Measurements from ENCODE around the gene NRP1.
"Not testable (repeated sequence)": the region's sequence is repeated elsewhere in the genome, so short reads cannot be mapped to it uniquely, and the experiment has no call there.

Gene NRP1

GRCh38 chr10:33222304-33222703 is 112.2 kb downstream of the NRP1 start:
- H4K8ac ChIP-seq (ENCODE audit: low read depth, low read length); H4K91ac ChIP-seq (ENCODE audit: low read depth, low read length, poor library complexity); H2BK15ac ChIP-seq (ENCODE audit: low read length); H2BK12ac ChIP-seq (ENCODE audit: low read length); H2AK5ac ChIP-seq (ENCODE audit: low read depth, low read length); H3K14ac ChIP-seq (ENCODE audit: low read length); H3K27me3 ChIP-seq (ENCODE audit: control insufficient read depth in 3 of 3, insufficient read depth in 3 of 3, low read depth in 1 of 3, low read length in 3 of 3); H3K27ac ChIP-seq (replicated peaks; ENCODE audit: low read length); H3K23ac ChIP-seq (ENCODE audit: low read depth, low read length, poor library complexity); H3K9me3 ChIP-seq (replicated peaks in 1 of 2; ENCODE audit: control insufficient read depth in 2 of 2, insufficient read depth in 1 of 2, low read depth in 1 of 2, low read length in 2 of 2); H2BK120ac ChIP-seq (ENCODE audit: low read depth, low read length); H3K4ac ChIP-seq (ENCODE audit: low read length); H3K4me1 ChIP-seq (ENCODE audit: control insufficient read depth in 2 of 2, insufficient read depth in 1 of 2, low read depth in 1 of 2, low read length in 2 of 2); H3K79me1 ChIP-seq (ENCODE audit: low read depth, low read length); H3K4me3 ChIP-seq (ENCODE audit: low read length in 2 of 2); H2BK5ac ChIP-seq (ENCODE audit: low read length); DNase-seq (ENCODE audit: low spot score); H3K18ac ChIP-seq (ENCODE audit: low read length); H2AFZ ChIP-seq (ENCODE audit: low read length); H3K9ac ChIP-seq (ENCODE audit: low read depth, low read length, poor library complexity); H3K4me2 ChIP-seq (ENCODE audit: insufficient read depth, low read length, poor library complexity, severe bottlenecking): not testable (repeated sequence)
- H3K36me3 ChIP-seq (replicated peaks in 1 of 2; ENCODE audit: control insufficient read depth in 2 of 2, insufficient read depth in 2 of 2, low read length in 2 of 2): peaks cover 0 to 99% of the 10 kb centered on the region in 2 donors
- no CpG with 5 or more reads among the region's 9 CpGs for WGBS, 2 donors (ENCODE audit: extremely low coverage in 2 of 2, insufficient read length in 2 of 2, insufficient replicate concordance in 1 of 2)

- H3K4me3 ChIP-seq (ENCODE audit: low read length in 2 of 2): no peak overlapping the region
- no peak overlapping the region for H2BK12ac ChIP-seq (ENCODE audit: low read length)
- H3K18ac ChIP-seq (ENCODE audit: low read length): no peak overlapping the region
- H2AK5ac ChIP-seq (ENCODE audit: low read depth, low read length): no peak overlapping the region
- WGBS, 2 donors (ENCODE audit: extremely low coverage in 2 of 2, insufficient read length in 2 of 2, insufficient replicate concordance in 1 of 2): no CpG with 5 or more reads among the region's 4 CpGs
- no peak overlapping the region for H3K4ac ChIP-seq (ENCODE audit: low read length)
- H4K91ac ChIP-seq (ENCODE audit: low read depth, low read length, poor library complexity): no peak overlapping the region
- no peaks in the 10 kb centered on the region for H3K4me1 ChIP-seq (ENCODE audit: control insufficient read depth in 2 of 2, insufficient read depth in 1 of 2, low read depth in 1 of 2, low read length in 2 of 2)
- no peak overlapping the region for H2BK5ac ChIP-seq (ENCODE audit: low read length)
- H3K79me1 ChIP-seq (ENCODE audit: low read depth, low read length): no peaks in the 10 kb centered on the region
- H3K9me3 ChIP-seq (replicated peaks in 1 of 2; ENCODE audit: control insufficient read depth in 2 of 2, insufficient read depth in 1 of 2, low read depth in 1 of 2, low read length in 2 of 2): peaks cover 0 to 8% of the 10 kb centered on the region in 2 donors
- no peak overlapping the region for H3K23ac ChIP-seq (ENCODE audit: low read depth, low read length, poor library complexity)
- H3K9ac ChIP-seq (ENCODE audit: low read depth, low read length, poor library complexity): no peak overlapping the region
- no peak overlapping the region for H3K14ac ChIP-seq (ENCODE audit: low read length)
- H2AFZ ChIP-seq (ENCODE audit: low read length): no peak overlapping the region
- no peaks in the 10 kb centered on the region for H3K27me3 ChIP-seq (ENCODE audit: control insufficient read depth in 3 of 3, insufficient read depth in 3 of 3, low read depth in 1 of 3, low read length in 3 of 3)
- no peak overlapping the region for H4K8ac ChIP-seq (ENCODE audit: low read depth, low read length)
- no peak overlapping the region for H2BK15ac ChIP-seq (ENCODE audit: low read length)
- peaks cover 0 to 98% of the 10 kb centered on the region in 2 donors for H3K36me3 ChIP-seq (replicated peaks in 1 of 2; ENCODE audit: control insufficient read depth in 2 of 2, insufficient read depth in 2 of 2, low read length in 2 of 2)
- no peak for DNase-seq (ENCODE audit: low spot score)
- no peak overlapping the region for H2BK120ac ChIP-seq (ENCODE audit: low read depth, low read length)
- H3K27ac ChIP-seq (replicated peaks; ENCODE audit: low read length): no peak overlapping the region
- no peak overlapping the region for H3K4me2 ChIP-seq (ENCODE audit: insufficient read depth, low read length, poor library complexity, severe bottlenecking)
These were observed 116.6 kb downstream of the NRP1 start for GRCh38 chr10:33217854-33218253.

- Histone ChIP-seq H3K36me3 (replicated peaks in 1 of 2; ENCODE audit: control insufficient read depth in 2 of 2, insufficient read depth in 2 of 2, low read length in 2 of 2) (peaks cover 0 to 98% of the 10 kb centered on the region in 2 donors), H3K4me1 (ENCODE audit: control insufficient read depth in 2 of 2, insufficient read depth in 1 of 2, low read depth in 1 of 2, low read length in 2 of 2) (no peaks in the 10 kb centered on the region), H3K27me3 (ENCODE audit: control insufficient read depth in 3 of 3, insufficient read depth in 3 of 3, low read depth in 1 of 3, low read length in 3 of 3) (no peaks in the 10 kb centered on the region), H2BK5ac (ENCODE audit: low read length) (no peak overlapping the region), H3K9ac (ENCODE audit: low read depth, low read length, poor library complexity) (no peak overlapping the region), H4K8ac (ENCODE audit: low read depth, low read length) (no peak overlapping the region), H4K91ac (ENCODE audit: low read depth, low read length, poor library complexity) (no peak overlapping the region), H3K14ac (ENCODE audit: low read length) (no peak overlapping the region), H3K4me2 (ENCODE audit: insufficient read depth, low read length, poor library complexity, severe bottlenecking) (no peak overlapping the region), H2BK120ac (ENCODE audit: low read depth, low read length) (no peak overlapping the region), H3K79me1 (ENCODE audit: low read depth, low read length) (no peaks in the 10 kb centered on the region), H3K9me3 (replicated peaks in 1 of 2; ENCODE audit: control insufficient read depth in 2 of 2, insufficient read depth in 1 of 2, low read depth in 1 of 2, low read length in 2 of 2) (peaks cover 0 to 7% of the 10 kb centered on the region in 2 donors), H3K23ac (ENCODE audit: low read depth, low read length, poor library complexity) (no peak overlapping the region), H3K18ac (ENCODE audit: low read length) (no peak overlapping the region), H3K27ac (replicated peaks; ENCODE audit: low read length) (no peak overlapping the region), H2BK12ac (ENCODE audit: low read length) (no peak overlapping the region), H3K4me3 (ENCODE audit: low read length in 2 of 2) (no peak overlapping the region), H2AK5ac (ENCODE audit: low read depth, low read length) (no peak overlapping the region), H2AFZ (ENCODE audit: low read length) (no peak overlapping the region), H2BK15ac (ENCODE audit: low read length) (no peak overlapping the region), H3K4ac (ENCODE audit: low read length) (no peak overlapping the region)
- no peak for DNase-seq (ENCODE audit: low spot score)
- WGBS, 2 donors (ENCODE audit: extremely low coverage in 2 of 2, insufficient read length in 2 of 2, insufficient replicate concordance in 1 of 2): no CpG with 5 or more reads among the region's 5 CpGs
These were observed 117.6 kb downstream of the NRP1 start for GRCh38 chr10:33216661-33217427.

GRCh38 chr10:33215635-33216034 is 118.8 kb downstream of the NRP1 start:
- Histone ChIP-seq H3K36me3 (replicated peaks in 1 of 2; ENCODE audit: control insufficient read depth in 2 of 2, insufficient read depth in 2 of 2, low read length in 2 of 2) (peaks cover 0 to 98% of the 10 kb centered on the region in 2 donors), H2BK12ac (ENCODE audit: low read length) (no peak overlapping the region), H3K27ac (replicated peaks; ENCODE audit: low read length) (no peak overlapping the region), H3K9ac (ENCODE audit: low read depth, low read length, poor library complexity) (no peak overlapping the region), H3K4me3 (ENCODE audit: low read length in 2 of 2) (no peak overlapping the region), H3K79me1 (ENCODE audit: low read depth, low read length) (no peaks in the 10 kb centered on the region), H3K14ac (ENCODE audit: low read length) (no peak overlapping the region), H2BK5ac (ENCODE audit: low read length) (no peak overlapping the region), H2AK5ac (ENCODE audit: low read depth, low read length) (no peak overlapping the region), H2BK120ac (ENCODE audit: low read depth, low read length) (no peak overlapping the region), H4K8ac (ENCODE audit: low read depth, low read length) (no peak overlapping the region), H2BK15ac (ENCODE audit: low read length) (no peak overlapping the region), H3K4me1 (ENCODE audit: control insufficient read depth in 2 of 2, insufficient read depth in 1 of 2, low read depth in 1 of 2, low read length in 2 of 2) (no peaks in the 10 kb centered on the region), H2AFZ (ENCODE audit: low read length) (no peak overlapping the region), H3K9me3 (replicated peaks in 1 of 2; ENCODE audit: control insufficient read depth in 2 of 2, insufficient read depth in 1 of 2, low read depth in 1 of 2, low read length in 2 of 2) (no peaks in the 10 kb centered on the region), H3K27me3 (ENCODE audit: control insufficient read depth in 3 of 3, insufficient read depth in 3 of 3, low read depth in 1 of 3, low read length in 3 of 3) (no peaks in the 10 kb centered on the region), H3K18ac (ENCODE audit: low read length) (no peak overlapping the region), H4K91ac (ENCODE audit: low read depth, low read length, poor library complexity) (no peak overlapping the region), H3K4me2 (ENCODE audit: insufficient read depth, low read length, poor library complexity, severe bottlenecking) (no peak overlapping the region), H3K23ac (ENCODE audit: low read depth, low read length, poor library complexity) (no peak overlapping the region), H3K4ac (ENCODE audit: low read length) (no peak overlapping the region)
- no peak for DNase-seq (ENCODE audit: low spot score)
- WGBS, 2 donors (ENCODE audit: extremely low coverage in 2 of 2, insufficient read length in 2 of 2, insufficient replicate concordance in 1 of 2): no CpG with 5 or more reads among the region's 3 CpGs

All from neuronal stem cell (in vitro differentiated cells).